ENCODE results near the gene SLC25A13.

DNA sequence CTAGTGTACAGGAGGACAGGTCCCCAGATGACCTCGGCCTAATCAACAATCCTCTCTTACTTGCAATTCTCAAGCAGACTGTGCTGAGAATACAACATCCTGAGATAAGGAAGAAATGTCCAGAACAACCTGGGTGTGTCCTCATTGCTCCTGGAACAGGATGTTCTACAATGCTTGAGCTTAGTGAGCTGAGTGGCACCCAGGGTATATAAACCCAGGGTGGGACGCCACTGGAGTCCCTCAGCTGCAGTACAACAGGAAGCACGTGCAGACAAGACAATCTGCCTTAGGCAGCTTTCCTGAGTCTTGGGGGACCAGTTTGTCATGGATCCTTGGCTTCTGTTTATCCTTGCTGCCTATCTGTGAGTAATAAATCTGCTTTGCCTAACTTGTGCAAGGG, 27.7 kb upstream of the SLC25A13 start:
- TF ChIP-seq, protein P1, sequence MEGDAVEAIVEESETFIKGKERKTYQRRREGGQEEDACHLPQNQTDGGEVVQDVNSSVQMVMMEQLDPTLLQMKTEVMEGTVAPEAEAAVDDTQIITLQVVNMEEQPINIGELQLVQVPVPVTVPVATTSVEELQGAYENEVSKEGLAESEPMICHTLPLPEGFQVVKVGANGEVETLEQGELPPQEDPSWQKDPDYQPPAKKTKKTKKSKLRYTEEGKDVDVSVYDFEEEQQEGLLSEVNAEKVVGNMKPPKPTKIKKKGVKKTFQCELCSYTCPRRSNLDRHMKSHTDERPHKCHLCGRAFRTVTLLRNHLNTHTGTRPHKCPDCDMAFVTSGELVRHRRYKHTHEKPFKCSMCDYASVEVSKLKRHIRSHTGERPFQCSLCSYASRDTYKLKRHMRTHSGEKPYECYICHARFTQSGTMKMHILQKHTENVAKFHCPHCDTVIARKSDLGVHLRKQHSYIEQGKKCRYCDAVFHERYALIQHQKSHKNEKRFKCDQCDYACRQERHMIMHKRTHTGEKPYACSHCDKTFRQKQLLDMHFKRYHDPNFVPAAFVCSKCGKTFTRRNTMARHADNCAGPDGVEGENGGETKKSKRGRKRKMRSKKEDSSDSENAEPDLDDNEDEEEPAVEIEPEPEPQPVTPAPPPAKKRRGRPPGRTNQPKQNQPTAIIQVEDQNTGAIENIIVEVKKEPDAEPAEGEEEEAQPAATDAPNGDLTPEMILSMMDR (CRISPR knock-in tag; IDR thresholded peaks at IDR 0.05): no peak
- TF ChIP-seq JUN (CRISPR knock-in tag; IDR thresholded peaks at IDR 0.05) (no peak), SIN3A (IDR thresholded peaks at IDR 0.05; ENCODE audit: borderline replicate concordance, low read depth, low read length) (no peak), RBFOX2 (IDR thresholded peaks at IDR 0.05; ENCODE audit: low read depth, low read length) (no peak), HES4 (CRISPR knock-in tag; IDR thresholded peaks at IDR 0.05; ENCODE audit: borderline replicate concordance) (no peak), ZFX (CRISPR knock-in tag; IDR thresholded peaks at IDR 0.05; ENCODE audit: low read depth) (no peak), ZFP62 (CRISPR knock-in tag; IDR thresholded peaks at IDR 0.05) (no peak), PHF8 (CRISPR knock-in tag; IDR thresholded peaks at IDR 0.05) (no peak), NCOR1 (IDR thresholded peaks at IDR 0.05; ENCODE audit: borderline replicate concordance, low read length) (no peak), ZNF232 (CRISPR knock-in tag; IDR thresholded peaks at IDR 0.05; ENCODE audit: borderline replicate concordance) (no peak), YY1 (IDR thresholded peaks at IDR 0.05; ENCODE audit: insufficient read depth, insufficient replicate concordance, low read depth, low read length) (no peak)
- TF ChIP-seq, protein P2, sequence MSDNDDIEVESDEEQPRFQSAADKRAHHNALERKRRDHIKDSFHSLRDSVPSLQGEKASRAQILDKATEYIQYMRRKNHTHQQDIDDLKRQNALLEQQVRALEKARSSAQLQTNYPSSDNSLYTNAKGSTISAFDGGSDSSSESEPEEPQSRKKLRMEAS (IDR thresholded peaks at IDR 0.05): no peak
